HepG2 (cell line): ENCODE data around the gene CXCR2.

Experiments
- CBX1 ChIP-seq: IDR thresholded peaks from one replicate; pipeline ENCODE4 v1.6.1; 2016; ENCODE audit warnings: antibody characterized with exemption, low read depth
- SMYD3 ChIP-seq: sonication (generic); formaldehyde crosslinking; IDR thresholded peaks from 2 replicates; pipeline ENCODE4 v1.8.1; 2023; ENCODE audit warnings: mild to moderate bottlenecking, missing genetic modification reagents
- TBL1XR1 ChIP-seq: fragments of 150-350 bp; IDR thresholded peaks from 2 replicates; pipeline ENCODE4 v1.6.1; 2014; ENCODE audit warnings: borderline replicate concordance, low read length; ENCODE audit not compliant: partially characterized antibody
- ZBTB34 ChIP-seq: sonication (generic); formaldehyde crosslinking; IDR thresholded peaks from 2 replicates; pipeline ENCODE4 v1.8.0; 2022; ENCODE audit warnings: mild to moderate bottlenecking, missing genetic modification reagents
- ZKSCAN1 ChIP-seq: fragments of 150-350 bp; IDR thresholded peaks from 2 replicates; pipeline ENCODE4 v1.6.1; 2014; ENCODE audit warnings: low read length
- TF ChIP-seq, protein P1 (sequence below): sonication (generic); formaldehyde crosslinking; IDR thresholded peaks from 2 replicates; pipeline ENCODE4 v1.9.0; 2021; ENCODE audit warnings: missing genetic modification reagents, borderline replicate concordance
- TF ChIP-seq, protein P2 (sequence below): sonication (generic); formaldehyde crosslinking; IDR thresholded peaks from 2 replicates; pipeline ENCODE4 v1.4.0; 2020; ENCODE audit warnings: low read depth, missing genetic modification reagents
- TF ChIP-seq, protein P3 (sequence below): sonication (generic); formaldehyde crosslinking; IDR thresholded peaks from 2 replicates; pipeline ENCODE4 v1.4.0; 2020; ENCODE audit warnings: missing genetic modification reagents

- no peak for TF ChIP-seq ZBTB34 (CRISPR knock-in tag)
- TF ChIP-seq, protein P1, sequence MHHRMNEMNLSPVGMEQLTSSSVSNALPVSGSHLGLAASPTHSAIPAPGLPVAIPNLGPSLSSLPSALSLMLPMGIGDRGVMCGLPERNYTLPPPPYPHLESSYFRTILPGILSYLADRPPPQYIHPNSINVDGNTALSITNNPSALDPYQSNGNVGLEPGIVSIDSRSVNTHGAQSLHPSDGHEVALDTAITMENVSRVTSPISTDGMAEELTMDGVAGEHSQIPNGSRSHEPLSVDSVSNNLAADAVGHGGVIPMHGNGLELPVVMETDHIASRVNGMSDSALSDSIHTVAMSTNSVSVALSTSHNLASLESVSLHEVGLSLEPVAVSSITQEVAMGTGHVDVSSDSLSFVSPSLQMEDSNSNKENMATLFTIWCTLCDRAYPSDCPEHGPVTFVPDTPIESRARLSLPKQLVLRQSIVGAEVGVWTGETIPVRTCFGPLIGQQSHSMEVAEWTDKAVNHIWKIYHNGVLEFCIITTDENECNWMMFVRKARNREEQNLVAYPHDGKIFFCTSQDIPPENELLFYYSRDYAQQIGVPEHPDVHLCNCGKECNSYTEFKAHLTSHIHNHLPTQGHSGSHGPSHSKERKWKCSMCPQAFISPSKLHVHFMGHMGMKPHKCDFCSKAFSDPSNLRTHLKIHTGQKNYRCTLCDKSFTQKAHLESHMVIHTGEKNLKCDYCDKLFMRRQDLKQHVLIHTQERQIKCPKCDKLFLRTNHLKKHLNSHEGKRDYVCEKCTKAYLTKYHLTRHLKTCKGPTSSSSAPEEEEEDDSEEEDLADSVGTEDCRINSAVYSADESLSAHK (CRISPR knock-in tag), result no peak
- TF ChIP-seq, protein P2, sequence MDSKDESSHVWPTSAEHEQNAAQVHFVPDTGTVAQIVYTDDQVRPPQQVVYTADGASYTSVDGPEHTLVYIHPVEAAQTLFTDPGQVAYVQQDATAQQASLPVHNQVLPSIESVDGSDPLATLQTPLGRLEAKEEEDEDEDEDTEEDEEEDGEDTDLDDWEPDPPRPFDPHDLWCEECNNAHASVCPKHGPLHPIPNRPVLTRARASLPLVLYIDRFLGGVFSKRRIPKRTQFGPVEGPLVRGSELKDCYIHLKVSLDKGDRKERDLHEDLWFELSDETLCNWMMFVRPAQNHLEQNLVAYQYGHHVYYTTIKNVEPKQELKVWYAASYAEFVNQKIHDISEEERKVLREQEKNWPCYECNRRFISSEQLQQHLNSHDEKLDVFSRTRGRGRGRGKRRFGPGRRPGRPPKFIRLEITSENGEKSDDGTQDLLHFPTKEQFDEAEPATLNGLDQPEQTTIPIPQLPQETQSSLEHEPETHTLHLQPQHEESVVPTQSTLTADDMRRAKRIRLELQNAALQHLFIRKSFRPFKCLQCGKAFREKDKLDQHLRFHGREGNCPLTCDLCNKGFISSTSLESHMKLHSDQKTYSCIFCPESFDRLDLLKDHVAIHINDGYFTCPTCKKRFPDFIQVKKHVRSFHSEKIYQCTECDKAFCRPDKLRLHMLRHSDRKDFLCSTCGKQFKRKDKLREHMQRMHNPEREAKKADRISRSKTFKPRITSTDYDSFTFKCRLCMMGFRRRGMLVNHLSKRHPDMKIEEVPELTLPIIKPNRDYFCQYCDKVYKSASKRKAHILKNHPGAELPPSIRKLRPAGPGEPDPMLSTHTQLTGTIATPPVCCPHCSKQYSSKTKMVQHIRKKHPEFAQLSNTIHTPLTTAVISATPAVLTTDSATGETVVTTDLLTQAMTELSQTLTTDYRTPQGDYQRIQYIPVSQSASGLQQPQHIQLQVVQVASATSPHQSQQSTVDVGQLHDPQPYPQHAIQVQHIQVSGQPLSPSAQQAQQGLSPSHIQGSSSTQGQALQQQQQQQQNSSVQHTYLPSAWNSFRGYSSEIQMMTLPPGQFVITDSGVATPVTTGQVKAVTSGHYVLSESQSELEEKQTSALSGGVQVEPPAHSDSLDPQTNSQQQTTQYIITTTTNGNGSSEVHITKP (CRISPR knock-in tag), result no peak
- no peak for TF ChIP-seq ZKSCAN1
- TF ChIP-seq, protein P3, sequence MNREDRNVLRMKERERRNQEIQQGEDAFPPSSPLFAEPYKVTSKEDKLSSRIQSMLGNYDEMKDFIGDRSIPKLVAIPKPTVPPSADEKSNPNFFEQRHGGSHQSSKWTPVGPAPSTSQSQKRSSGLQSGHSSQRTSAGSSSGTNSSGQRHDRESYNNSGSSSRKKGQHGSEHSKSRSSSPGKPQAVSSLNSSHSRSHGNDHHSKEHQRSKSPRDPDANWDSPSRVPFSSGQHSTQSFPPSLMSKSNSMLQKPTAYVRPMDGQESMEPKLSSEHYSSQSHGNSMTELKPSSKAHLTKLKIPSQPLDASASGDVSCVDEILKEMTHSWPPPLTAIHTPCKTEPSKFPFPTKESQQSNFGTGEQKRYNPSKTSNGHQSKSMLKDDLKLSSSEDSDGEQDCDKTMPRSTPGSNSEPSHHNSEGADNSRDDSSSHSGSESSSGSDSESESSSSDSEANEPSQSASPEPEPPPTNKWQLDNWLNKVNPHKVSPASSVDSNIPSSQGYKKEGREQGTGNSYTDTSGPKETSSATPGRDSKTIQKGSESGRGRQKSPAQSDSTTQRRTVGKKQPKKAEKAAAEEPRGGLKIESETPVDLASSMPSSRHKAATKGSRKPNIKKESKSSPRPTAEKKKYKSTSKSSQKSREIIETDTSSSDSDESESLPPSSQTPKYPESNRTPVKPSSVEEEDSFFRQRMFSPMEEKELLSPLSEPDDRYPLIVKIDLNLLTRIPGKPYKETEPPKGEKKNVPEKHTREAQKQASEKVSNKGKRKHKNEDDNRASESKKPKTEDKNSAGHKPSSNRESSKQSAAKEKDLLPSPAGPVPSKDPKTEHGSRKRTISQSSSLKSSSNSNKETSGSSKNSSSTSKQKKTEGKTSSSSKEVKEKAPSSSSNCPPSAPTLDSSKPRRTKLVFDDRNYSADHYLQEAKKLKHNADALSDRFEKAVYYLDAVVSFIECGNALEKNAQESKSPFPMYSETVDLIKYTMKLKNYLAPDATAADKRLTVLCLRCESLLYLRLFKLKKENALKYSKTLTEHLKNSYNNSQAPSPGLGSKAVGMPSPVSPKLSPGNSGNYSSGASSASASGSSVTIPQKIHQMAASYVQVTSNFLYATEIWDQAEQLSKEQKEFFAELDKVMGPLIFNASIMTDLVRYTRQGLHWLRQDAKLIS (CRISPR knock-in tag), result no peak
- TF ChIP-seq CBX1, result no peak
- no peak for TF ChIP-seq TBL1XR1
- TF ChIP-seq SMYD3 (CRISPR knock-in tag), result no peak
Observed at GRCh38 chr2:218130377-218130776, 4.5 kb downstream of the CXCR2 start.
